ENCODE results near the gene ARHGEF38.
"Not testable (repeated sequence)": the region's sequence is repeated elsewhere in the genome, so short reads cannot be mapped to it uniquely, and the experiment has no call there.

The ARHGEF38 gene

DNA sequence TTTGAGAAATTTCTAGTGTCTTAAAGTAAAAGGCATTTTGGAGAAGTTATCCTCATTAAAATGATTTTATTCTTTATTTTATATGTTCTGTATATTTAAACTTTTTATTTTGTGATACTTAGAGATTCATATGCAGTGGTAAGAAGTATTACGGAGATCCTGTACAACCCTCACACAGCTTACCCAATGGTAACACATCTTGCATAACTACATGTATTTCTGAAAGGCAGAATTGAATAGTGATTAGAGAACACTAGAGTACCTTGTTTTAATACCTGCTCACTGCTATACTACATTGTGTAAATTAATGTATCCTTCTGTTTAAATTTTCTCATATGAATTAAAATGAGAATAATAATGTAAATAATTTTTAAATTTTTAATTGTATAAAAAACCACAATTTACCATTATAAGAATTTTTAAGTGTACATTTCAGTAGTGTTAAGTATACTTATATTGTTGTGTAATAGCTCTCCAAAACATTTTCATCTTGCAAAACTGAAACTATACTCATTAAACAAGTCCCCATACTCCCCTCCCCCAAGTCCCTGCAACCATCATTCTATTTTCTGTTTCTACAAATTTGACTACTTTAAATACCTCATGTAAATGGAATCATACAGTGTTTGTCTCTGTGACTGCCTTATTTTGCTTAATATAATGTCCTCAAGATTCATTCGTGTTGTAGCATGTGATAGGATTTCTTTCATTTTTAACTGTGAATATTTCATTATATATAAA, 110.7 kb downstream of the ARHGEF38 start:
- Histone ChIP-seq H3K27ac (ENCODE audit: low read depth, low read length) (no peak overlapping the region), H3K9me3 (ENCODE audit: control insufficient read depth in 1 of 2, low read length in 2 of 2) (no peaks in the 10 kb centered on the region), H3K36me3 (ENCODE audit: control insufficient read depth in 1 of 2, insufficient read depth in 2 of 2, low read length in 2 of 2) (peaks cover 3 to 6% of the 10 kb centered on the region in 2 donors), H3K9ac (ENCODE audit: low read depth in 1 of 2, low read length in 2 of 2) (no peak overlapping the region), H3K4me1 (ENCODE audit: control insufficient read depth in 1 of 2, insufficient read depth in 2 of 2, low read length in 2 of 2) (no peaks in the 10 kb centered on the region), H3K4me3 (ENCODE audit: low read depth in 1 of 2, low read length in 2 of 2) (no peak overlapping the region), H3K27me3 (ENCODE audit: control insufficient read depth in 1 of 2, insufficient read depth in 2 of 2, low read length in 2 of 2) (no peaks in the 10 kb centered on the region)

DNA sequence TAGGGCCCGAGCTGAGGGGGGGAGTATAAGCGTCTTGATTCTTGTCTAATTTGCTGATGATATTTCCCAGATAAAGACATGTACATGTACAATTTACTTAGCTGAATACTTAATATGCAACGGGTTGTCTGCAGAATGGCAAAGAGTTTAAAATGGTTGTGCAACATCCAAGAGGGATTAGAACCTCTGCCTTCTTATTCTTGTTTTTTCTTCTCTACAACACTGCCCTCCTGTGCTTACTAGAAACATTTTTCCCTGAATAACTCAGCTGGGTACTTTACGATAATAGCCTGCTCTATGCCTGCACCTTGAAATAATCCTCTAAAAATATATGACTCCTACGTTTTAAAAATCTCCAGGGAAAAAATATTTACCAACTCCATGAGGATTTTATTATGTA, 114.3 kb downstream of the ARHGEF38 start:
- Histone ChIP-seq H3K27me3 (ENCODE audit: control insufficient read depth in 1 of 2, insufficient read depth in 2 of 2, low read length in 2 of 2) (no peaks in the 10 kb centered on the region), H3K4me3 (ENCODE audit: low read depth in 1 of 2, low read length in 2 of 2) (no peak overlapping the region), H3K9ac (ENCODE audit: low read depth in 1 of 2, low read length in 2 of 2) (no peak overlapping the region), H3K9me3 (ENCODE audit: control insufficient read depth in 1 of 2, low read length in 2 of 2) (no peaks in the 10 kb centered on the region), H3K36me3 (ENCODE audit: control insufficient read depth in 1 of 2, insufficient read depth in 2 of 2, low read length in 2 of 2) (peaks cover 3 to 6% of the 10 kb centered on the region in 2 donors), H3K4me1 (ENCODE audit: control insufficient read depth in 1 of 2, insufficient read depth in 2 of 2, low read length in 2 of 2) (peaks cover 0 to 9% of the 10 kb centered on the region in 2 donors), H3K27ac (ENCODE audit: low read depth, low read length) (no peak overlapping the region)

DNA sequence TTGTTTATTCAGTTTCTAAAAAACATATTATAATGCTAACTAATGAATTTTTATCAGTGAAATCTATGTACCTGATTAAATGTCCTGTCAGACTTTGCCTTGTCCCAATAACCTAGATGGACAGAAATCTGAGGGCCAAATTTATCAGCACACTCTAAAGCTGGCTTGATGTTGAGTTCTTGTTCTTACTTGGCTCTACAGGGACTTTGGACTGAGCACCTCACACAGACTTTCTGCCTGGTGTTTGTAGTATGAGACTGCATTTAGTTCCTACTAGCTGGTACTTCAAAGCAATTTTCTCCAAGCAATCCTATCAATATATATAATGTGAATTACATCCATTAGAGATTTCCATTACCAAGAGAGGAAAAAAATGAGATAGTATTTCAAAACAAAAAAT, 118.3 kb downstream of the ARHGEF38 start:
- no peak overlapping the region for H3K27ac ChIP-seq (ENCODE audit: low read depth, low read length)

DNA sequence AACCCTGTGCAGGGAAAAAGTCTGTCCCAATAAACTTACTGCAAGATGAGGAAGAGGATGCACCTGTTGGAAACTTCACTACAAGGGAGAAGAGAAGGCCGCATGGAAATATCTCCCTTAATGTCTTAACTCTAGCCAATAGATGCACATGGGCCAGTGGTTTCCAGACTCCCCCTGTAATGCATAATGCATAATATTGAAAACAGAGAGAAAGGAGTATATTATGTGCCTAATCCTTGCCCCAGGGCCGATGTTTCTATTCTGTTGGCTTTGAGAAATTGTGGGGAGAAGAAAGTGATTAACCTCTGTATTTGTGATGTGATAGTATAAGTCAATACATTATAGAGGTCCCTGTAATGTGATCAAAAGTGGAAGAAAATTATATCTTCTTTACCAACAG, 118.9 kb downstream of the ARHGEF38 start:
- no peak overlapping the region for H3K27ac ChIP-seq (ENCODE audit: low read depth, low read length)
- H3K27me3 ChIP-seq (ENCODE audit: control insufficient read depth in 1 of 2, insufficient read depth in 2 of 2, low read length in 2 of 2): no peaks in the 10 kb centered on the region
- H3K36me3 ChIP-seq (ENCODE audit: control insufficient read depth in 1 of 2, insufficient read depth in 2 of 2, low read length in 2 of 2): peaks cover 3 to 6% of the 10 kb centered on the region in 2 donors

More for the DNA sequence above, 118.3 kb downstream of the ARHGEF38 start:
- Histone ChIP-seq H3K4me1 (ENCODE audit: control insufficient read depth in 1 of 2, insufficient read depth in 2 of 2, low read length in 2 of 2) (peaks cover 0 to 17% of the 10 kb centered on the region in 2 donors), H3K4me3 (ENCODE audit: low read depth in 1 of 2, low read length in 2 of 2) (no peak overlapping the region), H3K27me3 (ENCODE audit: control insufficient read depth in 1 of 2, insufficient read depth in 2 of 2, low read length in 2 of 2) (no peaks in the 10 kb centered on the region), H3K36me3 (ENCODE audit: control insufficient read depth in 1 of 2, insufficient read depth in 2 of 2, low read length in 2 of 2) (peaks cover 3 to 6% of the 10 kb centered on the region in 2 donors), H3K9ac (ENCODE audit: low read depth in 1 of 2, low read length in 2 of 2) (no peak overlapping the region), H3K9me3 (ENCODE audit: control insufficient read depth in 1 of 2, low read length in 2 of 2) (no peaks in the 10 kb centered on the region)

DNA sequence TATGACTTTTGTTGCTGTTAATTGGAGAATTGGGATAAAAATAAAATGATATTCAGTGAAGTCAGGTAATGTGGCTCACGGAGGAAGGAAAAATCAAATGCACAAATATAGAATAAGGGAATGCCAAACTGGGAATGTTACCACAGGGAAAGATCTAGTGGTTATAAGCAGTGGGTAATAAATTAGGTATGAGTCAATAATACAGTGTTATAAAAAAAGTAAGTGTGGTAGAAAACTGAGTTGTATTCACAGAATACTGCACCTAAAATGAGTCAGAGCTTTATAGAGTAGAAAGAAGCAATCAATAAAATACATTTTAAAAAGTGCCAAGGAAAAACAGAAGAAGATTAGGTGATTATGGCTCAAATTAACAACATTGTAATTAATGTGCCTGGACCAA, 121.6 kb downstream of the ARHGEF38 start:
- Histone ChIP-seq H3K36me3 (ENCODE audit: control insufficient read depth in 1 of 2, insufficient read depth in 2 of 2, low read length in 2 of 2) (no peaks in the 10 kb centered on the region), H3K4me3 (ENCODE audit: low read depth in 1 of 2, low read length in 2 of 2) (no peak overlapping the region), H3K27ac (ENCODE audit: low read depth, low read length) (no peak overlapping the region), H3K27me3 (ENCODE audit: control insufficient read depth in 1 of 2, insufficient read depth in 2 of 2, low read length in 2 of 2) (no peaks in the 10 kb centered on the region), H3K4me1 (ENCODE audit: control insufficient read depth in 1 of 2, insufficient read depth in 2 of 2, low read length in 2 of 2) (peaks cover 0 to 23% of the 10 kb centered on the region in 2 donors), H3K9ac (ENCODE audit: low read depth in 1 of 2, low read length in 2 of 2) (no peak overlapping the region), H3K9me3 (ENCODE audit: control insufficient read depth in 1 of 2, low read length in 2 of 2) (no peaks in the 10 kb centered on the region)

More for the DNA sequence above, 118.9 kb downstream of the ARHGEF38 start:
- no peaks in the 10 kb centered on the region for H3K9me3 ChIP-seq (ENCODE audit: control insufficient read depth in 1 of 2, low read length in 2 of 2)
- H3K4me1 ChIP-seq (ENCODE audit: control insufficient read depth in 1 of 2, insufficient read depth in 2 of 2, low read length in 2 of 2): peaks cover 0 to 17% of the 10 kb centered on the region in 2 donors
- no peak overlapping the region for H3K9ac ChIP-seq (ENCODE audit: low read depth in 1 of 2, low read length in 2 of 2)
- H3K4me3 ChIP-seq (ENCODE audit: low read depth in 1 of 2, low read length in 2 of 2): no peak overlapping the region

DNA sequence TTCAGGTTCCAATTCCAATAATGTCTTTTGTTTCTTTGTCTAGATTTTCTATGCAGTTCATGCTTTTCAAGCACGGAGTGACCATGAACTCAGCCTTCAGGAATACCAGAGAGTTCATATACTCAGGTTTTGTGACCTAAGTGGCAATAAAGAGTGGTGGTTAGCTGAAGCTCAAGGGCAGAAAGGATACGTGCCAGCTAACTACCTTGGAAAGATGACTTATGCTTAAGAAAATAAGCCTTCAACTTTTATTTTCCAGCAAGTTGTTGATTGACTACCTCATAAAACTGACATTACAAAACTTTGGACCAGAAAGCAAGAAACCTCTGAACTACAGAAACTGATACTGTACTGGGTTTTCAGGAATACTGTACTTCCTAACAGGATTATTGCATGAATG, 125.3 kb downstream of the ARHGEF38 start:
- no peak overlapping the region for H3K9ac ChIP-seq (ENCODE audit: low read depth in 1 of 2, low read length in 2 of 2)
- no peak overlapping the region for H3K4me3 ChIP-seq (ENCODE audit: low read depth in 1 of 2, low read length in 2 of 2)
- H3K9me3 ChIP-seq (ENCODE audit: control insufficient read depth in 1 of 2, low read length in 2 of 2): no peaks in the 10 kb centered on the region
- H3K27me3 ChIP-seq (ENCODE audit: control insufficient read depth in 1 of 2, insufficient read depth in 2 of 2, low read length in 2 of 2): no peaks in the 10 kb centered on the region
- no peak overlapping the region for H3K27ac ChIP-seq (ENCODE audit: low read depth, low read length)
- peaks cover 3 to 9% of the 10 kb centered on the region in 2 donors for H3K36me3 ChIP-seq (ENCODE audit: control insufficient read depth in 1 of 2, insufficient read depth in 2 of 2, low read length in 2 of 2)
- H3K4me1 ChIP-seq (ENCODE audit: control insufficient read depth in 1 of 2, insufficient read depth in 2 of 2, low read length in 2 of 2): peaks cover 0 to 20% of the 10 kb centered on the region in 2 donors

DNA sequence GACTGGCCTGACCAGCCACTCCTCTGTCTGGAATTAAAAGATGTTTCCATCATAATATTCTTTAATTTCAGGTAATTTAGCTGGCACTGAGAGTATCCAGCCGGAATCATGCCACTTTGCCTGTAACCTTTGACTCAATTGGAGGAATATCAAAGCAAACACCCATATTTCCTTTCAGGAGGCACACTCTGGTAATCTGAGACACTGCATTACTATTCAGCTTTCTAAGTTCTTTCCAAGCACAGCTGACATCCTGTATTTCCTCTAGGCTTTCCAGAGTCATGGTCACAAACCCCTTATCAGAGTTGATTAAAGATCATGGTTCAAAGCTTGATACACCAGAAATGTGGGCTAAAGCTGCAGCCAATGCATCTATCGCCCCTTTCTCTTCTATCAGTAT, 126.8 kb downstream of the ARHGEF38 start:
- Histone ChIP-seq H3K4me3 (ENCODE audit: low read depth in 1 of 2, low read length in 2 of 2) (no peak overlapping the region), H3K27me3 (ENCODE audit: control insufficient read depth in 1 of 2, insufficient read depth in 2 of 2, low read length in 2 of 2) (no peaks in the 10 kb centered on the region), H3K4me1 (ENCODE audit: control insufficient read depth in 1 of 2, insufficient read depth in 2 of 2, low read length in 2 of 2) (peaks cover 0 to 15% of the 10 kb centered on the region in 2 donors), H3K9ac (ENCODE audit: low read depth in 1 of 2, low read length in 2 of 2) (no peak overlapping the region), H3K36me3 (ENCODE audit: control insufficient read depth in 1 of 2, insufficient read depth in 2 of 2, low read length in 2 of 2) (peaks cover 7 to 13% of the 10 kb centered on the region in 2 donors), H3K9me3 (ENCODE audit: control insufficient read depth in 1 of 2, low read length in 2 of 2) (no peaks in the 10 kb centered on the region), H3K27ac (ENCODE audit: low read depth, low read length) (no peak overlapping the region)

DNA sequence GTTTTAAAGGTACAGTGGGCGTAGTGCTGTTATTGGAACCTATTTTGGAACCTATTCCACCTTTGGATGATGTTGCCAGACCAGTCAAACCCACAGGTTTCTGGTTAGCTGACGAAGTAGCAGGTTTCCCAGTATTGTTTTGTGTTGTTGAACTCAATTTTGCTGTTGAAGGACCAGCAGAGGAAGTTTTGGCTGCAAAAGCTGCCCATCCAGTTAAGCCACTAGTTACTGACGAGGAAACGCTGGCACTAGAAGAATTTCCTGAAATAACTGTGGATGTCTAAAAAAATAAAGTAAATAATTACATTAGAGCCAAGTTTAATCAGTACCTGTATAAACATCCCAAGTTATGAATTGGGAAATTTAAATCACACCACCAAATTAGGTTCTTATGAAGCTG, 130.6 kb downstream of the ARHGEF38 start:
- H3K4me3 ChIP-seq (ENCODE audit: low read depth in 1 of 2, low read length in 2 of 2): no peak overlapping the region
- peaks cover 19 to 21% of the 10 kb centered on the region in 2 donors for H3K36me3 ChIP-seq (ENCODE audit: control insufficient read depth in 1 of 2, insufficient read depth in 2 of 2, low read length in 2 of 2)
- peaks cover 0 to 6% of the 10 kb centered on the region in 2 donors for H3K4me1 ChIP-seq (ENCODE audit: control insufficient read depth in 1 of 2, insufficient read depth in 2 of 2, low read length in 2 of 2)
- no peak overlapping the region for H3K27ac ChIP-seq (ENCODE audit: low read depth, low read length)
- no peak overlapping the region for H3K9ac ChIP-seq (ENCODE audit: low read depth in 1 of 2, low read length in 2 of 2)
- H3K9me3 ChIP-seq (ENCODE audit: control insufficient read depth in 1 of 2, low read length in 2 of 2): no peaks in the 10 kb centered on the region
- no peaks in the 10 kb centered on the region for H3K27me3 ChIP-seq (ENCODE audit: control insufficient read depth in 1 of 2, insufficient read depth in 2 of 2, low read length in 2 of 2)

DNA sequence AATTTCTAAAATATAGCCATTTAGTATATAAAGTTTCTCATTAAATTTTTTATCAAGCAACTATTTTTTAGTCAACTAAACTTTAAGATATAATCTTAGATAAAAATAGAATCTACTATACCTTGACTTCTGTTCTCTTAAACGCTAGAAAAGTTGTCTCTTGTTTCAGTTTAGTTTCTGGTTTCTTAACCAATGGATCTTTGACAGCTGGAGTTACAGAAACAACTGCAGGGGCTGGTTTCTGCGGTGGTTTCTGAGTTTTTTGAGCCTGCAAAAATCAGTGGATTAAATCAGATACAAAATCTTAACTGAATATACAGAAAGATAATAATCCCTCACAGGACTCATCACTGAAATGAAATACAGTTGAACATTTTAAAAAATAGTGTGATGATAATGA, 134.2 kb downstream of the ARHGEF38 start:
- H3K36me3 ChIP-seq (ENCODE audit: control insufficient read depth in 1 of 2, insufficient read depth in 2 of 2, low read length in 2 of 2): peaks cover 29 to 42% of the 10 kb centered on the region in 2 donors
- no peak overlapping the region for H3K9ac ChIP-seq (ENCODE audit: low read depth in 1 of 2, low read length in 2 of 2)
- H3K27ac ChIP-seq (ENCODE audit: low read depth, low read length): no peak overlapping the region
- no peak overlapping the region for H3K4me3 ChIP-seq (ENCODE audit: low read depth in 1 of 2, low read length in 2 of 2)
- no peaks in the 10 kb centered on the region for H3K27me3 ChIP-seq (ENCODE audit: control insufficient read depth in 1 of 2, insufficient read depth in 2 of 2, low read length in 2 of 2)
- H3K9me3 ChIP-seq (ENCODE audit: control insufficient read depth in 1 of 2, low read length in 2 of 2): no peaks in the 10 kb centered on the region
- no peaks in the 10 kb centered on the region for H3K4me1 ChIP-seq (ENCODE audit: control insufficient read depth in 1 of 2, insufficient read depth in 2 of 2, low read length in 2 of 2)

DNA sequence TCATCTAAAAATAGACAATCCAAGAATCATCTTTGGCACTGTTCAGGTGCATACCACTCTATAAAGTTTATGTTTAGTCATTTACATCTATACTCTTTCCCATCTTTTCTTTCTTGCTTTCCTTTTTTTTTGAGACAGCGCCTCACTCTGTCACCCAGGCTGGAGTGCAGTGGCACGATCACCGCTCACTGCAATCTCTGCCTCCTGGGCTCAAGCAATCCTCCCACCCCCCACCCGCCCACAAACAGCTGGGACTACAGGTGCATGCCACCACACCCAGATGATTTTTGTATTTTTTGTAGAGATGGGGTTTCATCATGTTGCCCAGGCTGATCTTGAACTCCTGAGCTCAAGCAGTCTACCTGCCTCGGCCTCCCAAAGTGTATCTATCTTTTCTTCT, 142.4 kb downstream of the ARHGEF38 start:
- H3K27ac ChIP-seq (ENCODE audit: low read depth, low read length); H3K4me1 ChIP-seq (ENCODE audit: control insufficient read depth in 1 of 2, insufficient read depth in 2 of 2, low read length in 2 of 2); H3K27me3 ChIP-seq (ENCODE audit: control insufficient read depth in 1 of 2, insufficient read depth in 2 of 2, low read length in 2 of 2); H3K9ac ChIP-seq (ENCODE audit: low read depth in 1 of 2, low read length in 2 of 2); H3K9me3 ChIP-seq (ENCODE audit: control insufficient read depth in 1 of 2, low read length in 2 of 2); H3K4me3 ChIP-seq (ENCODE audit: low read depth in 1 of 2, low read length in 2 of 2): not testable (repeated sequence)
- peaks cover 6 to 58% of the 10 kb centered on the region in 2 donors for H3K36me3 ChIP-seq (ENCODE audit: control insufficient read depth in 1 of 2, insufficient read depth in 2 of 2, low read length in 2 of 2)

All from duodenal mucosa (tissue), 2 donors.